NCI-H1105 treated with DMSO at 0.1 percent for 48 hours (cell line): ENCODE results near the gene C1QTNF1.

Experiments used
- DNase-seq: peaks from one replicate; lab custom pipeline; 2025; lab: John Stamatoyannopoulos, UW

Gene C1QTNF1

DNA sequence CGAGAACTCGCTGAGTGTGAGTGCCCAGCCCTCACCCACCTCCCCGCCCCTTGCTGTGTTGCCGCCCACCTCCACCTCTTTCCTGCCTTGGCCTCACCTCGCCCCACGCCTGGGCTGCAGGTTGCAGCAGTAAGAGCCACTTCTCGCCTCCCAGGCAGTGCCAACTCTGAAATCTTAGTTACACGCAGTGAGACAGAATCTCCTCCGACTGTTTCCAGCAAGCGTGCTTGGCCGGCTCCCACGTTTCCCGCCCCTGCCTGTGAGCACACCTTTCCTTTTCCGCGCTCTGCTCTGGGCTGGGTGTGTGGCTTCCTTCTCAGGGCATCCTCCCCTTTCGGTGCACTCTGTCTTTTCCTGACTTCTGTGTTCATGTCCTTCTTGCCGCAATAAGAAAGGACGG lies 56.4 kb downstream of the C1QTNF1 start:
- DNase-seq, result no peak

DNA sequence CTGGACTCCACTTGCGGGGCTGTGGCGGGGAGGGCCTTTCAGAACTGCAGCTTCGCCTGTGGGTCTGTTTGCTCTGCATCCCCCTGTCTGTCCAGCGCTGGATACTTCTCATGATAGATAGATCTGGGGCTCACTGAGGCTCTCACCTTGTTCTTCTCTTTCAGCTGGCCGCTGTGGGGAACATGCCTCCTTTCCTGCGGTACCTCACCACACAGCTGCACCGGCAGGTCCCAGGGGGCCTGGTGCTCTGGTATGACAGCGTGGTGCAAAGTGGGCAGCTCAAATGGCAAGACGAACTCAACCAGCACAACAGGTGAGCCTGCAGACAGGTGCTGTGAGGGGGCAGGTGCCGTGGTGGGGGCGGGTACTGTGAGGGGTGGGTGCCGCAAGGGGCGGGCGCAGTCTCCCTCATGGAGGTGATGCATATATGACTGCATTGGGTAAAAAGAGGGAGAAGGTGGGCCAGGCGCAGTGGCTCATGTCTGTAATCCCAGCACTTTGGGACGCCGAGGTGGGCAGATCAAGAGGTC lies 56.9 kb downstream of the C1QTNF1 start:
- DNase-seq, result no peak

DNA sequence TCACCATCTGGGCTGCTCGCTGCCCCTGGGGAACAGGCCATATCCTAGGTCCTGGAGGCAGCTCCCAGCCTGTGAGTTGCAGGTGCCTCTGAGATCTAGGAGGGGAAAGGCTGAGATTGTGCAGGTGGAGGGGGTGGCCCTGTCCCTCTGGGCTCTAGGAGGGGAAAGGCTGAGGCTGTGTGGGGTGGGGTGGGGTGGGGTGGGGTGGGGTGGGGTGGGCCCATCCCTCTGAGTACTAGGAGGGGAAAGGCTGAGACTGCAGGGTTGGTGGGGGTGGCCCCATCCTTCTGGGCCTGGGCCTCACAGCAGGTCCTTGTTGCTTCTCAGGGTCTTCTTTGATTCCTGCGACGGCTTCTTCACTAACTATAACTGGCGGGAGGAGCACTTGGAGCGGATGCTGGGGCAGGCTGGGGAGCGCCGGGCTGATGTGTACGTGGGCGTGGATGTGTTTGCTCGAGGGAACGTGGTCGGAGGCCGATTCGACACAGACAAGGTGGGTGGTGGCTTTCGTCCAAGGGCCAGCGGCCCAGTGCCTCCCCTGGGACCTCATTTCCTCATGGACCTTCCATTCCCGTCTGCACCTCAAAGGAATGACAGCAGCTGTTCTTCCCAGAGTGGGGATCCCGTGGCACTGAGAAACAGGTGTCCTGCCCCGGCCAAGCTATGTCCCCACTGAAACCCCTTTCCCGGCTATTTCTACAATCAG lies 57.8 kb downstream of the C1QTNF1 start:
- DNase-seq, result no peak

DNA sequence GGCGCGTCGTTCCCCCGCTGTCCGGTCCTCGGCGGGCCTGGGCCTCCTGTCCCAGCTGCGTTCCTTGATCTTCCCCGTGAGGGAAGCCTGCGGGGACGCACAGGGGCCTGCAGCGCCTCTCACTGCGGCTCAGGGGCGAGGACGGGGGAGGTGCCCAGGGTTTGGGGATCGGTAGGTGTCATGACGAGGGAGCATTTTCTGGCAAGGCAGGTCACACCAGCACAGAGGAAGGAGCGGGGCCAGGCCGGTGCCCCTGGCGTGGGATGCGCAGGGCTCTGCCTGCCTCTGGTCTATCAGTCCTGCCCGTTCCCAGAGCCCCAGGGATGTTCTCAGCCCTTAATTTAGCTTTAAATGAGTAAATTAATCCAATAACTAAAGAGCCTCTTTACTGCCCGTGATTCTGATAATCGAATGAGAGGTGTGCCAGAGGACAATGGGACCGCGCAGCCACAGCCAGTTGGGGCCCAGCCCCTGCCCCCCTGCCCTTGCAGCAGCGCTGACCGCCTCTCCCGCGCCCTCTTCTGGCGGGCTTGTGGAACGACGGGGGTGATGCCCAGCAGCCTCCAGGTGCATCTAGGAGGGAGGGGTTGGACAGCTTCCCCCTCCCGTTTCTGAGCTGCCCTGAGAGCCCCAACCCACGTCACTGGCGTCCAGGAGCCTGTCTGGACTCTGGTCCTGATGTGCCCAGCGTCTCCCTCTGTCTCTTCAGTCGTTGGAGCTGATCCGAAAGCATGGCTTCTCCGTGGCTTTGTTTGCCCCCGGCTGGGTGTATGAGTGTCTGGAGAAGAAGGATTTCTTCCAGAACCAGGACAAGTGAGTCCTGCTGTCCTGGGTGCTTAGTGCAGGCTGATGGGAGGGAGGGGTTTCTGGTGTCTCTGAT lies 58.6 kb downstream of the C1QTNF1 start:
- peak; percentile 11 for DNase-seq

DNA sequence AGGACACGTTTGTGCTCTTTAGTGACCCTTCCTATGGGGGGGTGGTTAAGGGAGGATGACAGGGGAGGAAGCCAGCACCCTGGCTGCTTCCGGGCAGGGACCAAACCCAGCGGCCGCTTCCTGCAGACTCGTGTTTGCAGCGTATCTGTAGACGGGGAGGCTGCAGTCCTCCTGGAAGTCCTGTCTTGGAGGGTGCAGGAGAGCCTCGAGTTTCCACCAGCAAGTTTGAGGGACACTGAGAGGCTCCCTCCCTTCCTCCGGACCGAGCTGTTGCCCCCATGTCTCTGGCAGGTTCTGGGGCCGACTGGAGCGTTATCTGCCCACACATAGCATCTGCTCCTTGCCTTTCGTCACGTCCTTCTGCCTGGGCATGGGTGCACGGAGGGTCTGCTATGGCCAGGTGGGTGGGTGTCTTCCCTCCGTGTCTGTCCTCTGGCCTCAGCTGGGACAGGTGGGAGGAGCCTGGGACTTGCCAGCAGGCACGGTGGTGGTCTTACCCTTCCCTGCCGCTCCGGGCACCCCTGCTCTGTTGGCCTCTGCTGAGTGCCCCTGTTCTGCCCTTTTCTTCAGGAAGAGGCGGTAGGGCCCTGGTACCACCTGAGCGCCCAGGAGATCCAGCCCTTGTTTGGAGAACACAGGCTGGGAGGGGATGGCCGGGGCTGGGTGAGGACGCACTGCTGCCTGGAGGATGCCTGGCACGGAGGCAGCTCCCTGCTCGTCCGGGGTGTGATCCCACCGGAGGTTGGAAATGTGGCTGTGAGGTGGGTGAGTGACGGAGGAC lies 59.4 kb downstream of the C1QTNF1 start:
- DNase-seq, result no peak

DNA sequence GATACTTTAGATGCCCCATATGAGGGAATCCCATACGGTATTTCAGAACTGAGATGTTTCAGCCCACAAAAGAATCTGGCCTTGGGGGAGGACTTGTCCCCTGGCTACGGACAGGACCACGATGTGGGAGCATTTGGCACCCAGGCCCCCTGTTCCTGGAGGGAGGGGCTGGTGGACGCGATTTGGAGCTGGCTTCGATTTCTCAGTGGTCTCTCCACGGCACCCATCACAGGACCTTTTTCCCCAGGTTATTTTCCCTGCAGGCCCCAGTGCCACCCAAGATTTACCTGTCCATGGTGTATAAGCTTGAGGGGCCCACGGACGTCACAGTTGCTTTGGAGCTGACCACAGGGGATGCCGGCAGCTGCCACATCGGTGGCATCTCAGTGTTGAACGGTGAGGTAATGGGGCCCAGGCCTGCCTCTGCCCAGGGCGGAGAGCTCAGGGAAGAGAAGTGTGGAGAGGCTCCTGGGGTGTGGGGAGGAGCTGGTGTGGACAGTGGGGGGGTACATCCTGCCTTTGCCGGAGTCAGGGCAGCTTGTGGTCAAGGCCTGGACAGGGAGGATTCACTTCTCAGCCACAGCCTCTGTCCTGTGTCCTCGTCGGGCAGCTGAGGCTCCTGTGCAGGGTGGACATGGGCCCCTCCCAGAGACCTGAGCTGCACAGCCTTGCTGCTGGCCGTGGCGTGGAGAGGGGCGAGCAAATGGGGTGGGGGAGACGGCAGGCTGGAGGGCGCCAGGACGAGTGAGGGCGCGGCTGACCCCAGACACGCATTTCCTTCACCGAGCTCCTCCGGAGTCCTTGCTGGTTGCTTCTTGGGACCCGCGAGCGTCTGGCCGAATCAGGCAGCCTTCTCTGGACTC lies 60.6 kb downstream of the C1QTNF1 start:
- no peak for DNase-seq

DNA sequence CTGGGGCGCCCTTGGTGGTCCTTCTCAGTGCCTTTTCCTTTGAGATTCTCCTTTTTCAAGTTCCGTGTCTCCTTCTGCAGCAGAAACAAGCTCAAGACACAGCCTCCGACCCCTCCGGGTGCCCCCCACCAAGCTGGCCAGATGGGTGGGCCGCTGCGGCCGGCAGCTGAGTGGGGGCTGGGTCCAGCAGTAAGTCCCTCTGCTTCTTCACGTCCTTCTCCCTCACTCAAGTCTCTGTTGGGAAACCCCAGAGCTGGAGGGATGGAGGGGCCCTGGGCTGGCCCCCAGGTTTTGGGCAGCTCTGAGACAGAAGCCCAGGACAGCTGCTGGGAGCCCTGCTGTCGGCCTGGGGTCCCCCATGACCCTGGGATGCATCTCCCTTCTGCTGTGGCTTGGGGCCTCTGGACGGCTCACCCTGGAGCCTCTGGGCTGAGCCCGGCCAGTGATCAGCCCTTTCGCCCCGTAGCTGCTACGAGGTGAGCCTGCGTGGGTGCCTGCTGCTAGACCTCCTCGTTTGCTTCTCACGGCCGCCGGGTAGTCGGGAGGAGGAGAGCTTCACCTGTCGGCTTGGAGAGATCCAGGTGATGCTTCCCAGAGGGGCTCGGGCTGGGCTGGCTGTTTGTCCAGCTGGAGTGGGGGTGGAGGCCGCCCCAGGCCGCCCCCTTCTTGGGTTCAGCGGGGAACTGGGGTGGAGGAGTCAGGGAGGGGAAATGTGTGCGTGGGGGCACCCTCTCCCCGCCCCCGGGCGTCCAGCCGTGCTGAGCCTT lies 61.4 kb downstream of the C1QTNF1 start:
- DNase-seq, result no peak

DNA sequence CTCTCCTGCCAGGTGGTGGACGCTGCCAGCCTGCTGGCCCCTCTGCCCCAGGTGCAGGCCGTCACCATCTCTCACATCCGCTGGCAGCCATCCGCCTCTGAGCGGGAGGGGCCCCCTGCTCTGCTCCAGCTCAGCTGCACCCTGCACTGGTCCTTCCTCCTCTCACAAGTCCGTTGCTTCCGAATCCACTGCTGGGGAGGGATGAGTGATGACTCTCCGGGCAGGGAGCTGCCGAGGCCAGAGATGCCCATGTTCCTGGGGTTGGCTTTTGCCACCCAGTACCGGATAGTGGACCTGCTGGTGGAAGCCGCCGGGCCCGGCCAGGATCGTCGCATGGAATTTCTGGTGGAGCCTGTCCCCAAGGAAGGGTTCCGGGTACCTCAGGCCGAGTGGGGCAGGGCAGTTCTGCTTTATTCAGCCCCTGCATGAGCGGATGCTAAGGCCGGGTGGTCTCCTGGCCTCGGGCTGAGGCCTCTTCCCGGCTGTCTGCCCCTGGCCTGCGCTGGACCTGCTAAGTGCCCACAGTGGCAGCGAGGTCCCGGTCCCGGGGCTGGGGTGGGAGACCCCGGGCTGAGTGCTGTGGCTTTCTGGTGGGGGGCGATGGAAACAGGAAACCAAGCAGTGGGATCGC lies 62.1 kb downstream of the C1QTNF1 start:
- DNase-seq, result no peak

DNA sequence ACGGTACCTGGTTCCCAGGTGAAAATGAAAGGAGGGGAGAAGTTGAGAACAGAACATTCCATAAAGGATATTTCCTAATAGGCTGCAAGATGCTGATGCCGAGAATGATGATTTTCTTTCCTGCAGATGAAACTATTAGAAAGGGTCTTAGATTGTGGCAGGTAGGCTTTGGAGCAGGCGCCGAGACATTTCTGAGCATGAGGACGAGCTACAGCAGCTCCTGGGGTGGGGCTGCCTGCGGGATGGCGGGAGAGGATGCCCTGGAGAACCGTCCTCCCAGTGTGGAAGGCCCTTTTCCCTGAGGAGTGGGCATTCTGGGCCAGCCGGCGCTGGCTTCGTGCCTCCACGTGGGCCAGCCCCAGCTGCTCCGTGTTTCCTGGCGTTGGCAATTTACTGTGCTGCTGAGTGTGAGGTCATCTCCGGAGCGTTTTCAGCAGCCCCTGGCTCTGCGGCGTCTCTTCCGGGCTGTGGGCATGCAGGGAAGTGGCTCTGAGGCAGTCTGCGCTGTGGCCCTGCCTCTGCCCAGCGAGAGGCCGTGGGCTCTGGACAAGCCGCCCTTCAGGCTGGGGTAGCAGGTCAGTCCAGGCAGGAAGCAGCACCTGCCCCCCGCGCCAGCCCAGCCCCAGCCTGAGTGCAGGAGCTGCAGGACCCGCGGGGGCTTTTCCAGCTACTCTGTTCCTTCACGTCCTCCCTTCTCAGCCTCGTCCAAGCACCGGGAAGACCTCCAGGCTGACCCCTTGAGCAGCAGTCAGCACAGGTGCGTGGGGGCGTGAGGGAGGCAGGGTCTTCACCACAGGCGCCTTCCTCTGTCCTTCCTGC lies 62.8 kb downstream of the C1QTNF1 start:
- DNase-seq, result no peak

DNA sequence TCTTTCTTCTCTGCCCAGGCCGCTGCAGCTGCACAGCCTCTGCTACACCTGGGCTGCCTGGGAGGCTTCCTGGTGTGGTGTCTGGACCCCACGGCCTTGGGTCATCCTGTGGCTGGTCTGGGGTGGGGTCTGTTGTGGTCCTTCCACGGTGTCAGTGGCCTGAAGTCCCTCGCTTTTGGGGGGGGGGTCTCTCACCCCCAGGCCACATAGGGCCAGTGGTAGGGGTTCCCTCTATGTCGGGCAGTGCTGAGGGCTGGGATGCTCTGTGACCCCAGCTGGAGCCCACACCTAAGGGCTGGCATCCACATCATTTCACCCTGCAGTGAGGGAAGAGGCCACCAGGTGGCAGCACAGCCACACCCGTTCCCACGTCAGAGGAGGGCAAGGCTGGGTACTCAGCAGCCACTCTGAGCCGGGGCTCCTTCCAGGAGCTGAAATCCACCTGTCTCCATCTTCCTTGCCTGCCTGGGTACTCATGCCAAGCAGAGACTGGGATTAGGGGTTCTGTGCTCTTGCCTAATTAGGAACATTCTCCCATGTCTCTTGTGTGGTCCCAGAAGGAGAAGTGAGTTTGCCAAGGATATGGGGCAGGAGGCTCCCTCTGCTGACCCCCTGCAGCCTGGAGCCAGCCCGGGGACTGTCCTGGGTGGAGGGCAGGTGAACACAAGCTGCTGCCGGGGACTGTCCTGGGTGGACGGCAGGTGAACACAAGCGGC lies 63.6 kb downstream of the C1QTNF1 start:
- DNase-seq, result peak; percentile 57

DNA sequence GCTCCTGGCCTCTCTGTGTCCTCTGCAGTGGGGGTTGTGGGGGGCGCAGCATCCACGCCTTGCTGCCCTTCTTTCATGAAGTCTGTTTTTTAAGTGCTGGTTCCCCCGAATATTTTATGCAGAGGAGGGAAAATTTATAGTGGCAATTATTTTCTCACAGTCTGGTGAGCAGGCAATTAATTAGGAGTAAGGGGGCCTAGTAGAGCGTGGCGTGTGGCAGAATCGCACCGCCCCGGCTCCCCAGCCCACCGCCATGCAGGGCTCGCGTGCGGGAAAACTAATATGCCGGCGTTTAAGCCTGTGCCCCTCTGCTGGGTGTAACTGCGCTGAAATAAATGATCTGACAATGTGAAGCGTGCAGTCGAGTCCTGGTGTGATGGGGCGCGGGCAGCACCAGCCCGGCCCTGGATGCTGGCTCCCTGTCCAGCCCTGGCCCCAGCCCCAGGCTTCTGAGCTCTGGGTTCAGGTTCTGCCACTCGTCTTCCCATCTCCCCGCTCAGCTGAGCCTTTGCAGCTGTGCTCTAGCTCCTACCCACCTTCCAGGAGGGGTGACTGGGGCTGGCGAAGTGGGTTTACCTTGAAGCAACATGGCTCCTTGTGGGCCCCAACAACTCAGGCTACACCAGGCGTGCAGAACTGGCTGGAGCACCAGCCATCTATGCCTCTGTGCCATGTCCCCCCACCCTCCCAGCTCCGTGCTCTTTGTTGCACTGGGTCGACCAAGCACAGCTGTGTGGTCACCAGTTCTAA lies 64.5 kb downstream of the C1QTNF1 start:
- DNase-seq, result no peak

DNA sequence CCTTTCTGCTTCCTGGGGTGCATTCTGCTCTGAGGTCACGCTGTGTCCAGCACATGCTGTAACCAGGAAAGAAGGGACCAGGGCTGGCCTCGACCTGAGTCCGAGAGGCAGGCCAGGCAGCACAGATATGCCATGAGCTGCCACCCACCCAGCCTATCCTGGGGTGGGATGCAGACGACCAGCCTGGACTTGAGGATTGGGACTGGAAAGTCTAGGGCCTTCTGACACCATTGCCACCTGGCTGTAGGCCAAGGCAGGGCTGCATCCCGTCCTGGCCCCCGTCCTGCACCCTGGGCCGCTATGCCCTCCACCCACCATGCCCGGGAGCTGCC lies 65.0 kb downstream of the C1QTNF1 start:
- DNase-seq, result no peak

DNA sequence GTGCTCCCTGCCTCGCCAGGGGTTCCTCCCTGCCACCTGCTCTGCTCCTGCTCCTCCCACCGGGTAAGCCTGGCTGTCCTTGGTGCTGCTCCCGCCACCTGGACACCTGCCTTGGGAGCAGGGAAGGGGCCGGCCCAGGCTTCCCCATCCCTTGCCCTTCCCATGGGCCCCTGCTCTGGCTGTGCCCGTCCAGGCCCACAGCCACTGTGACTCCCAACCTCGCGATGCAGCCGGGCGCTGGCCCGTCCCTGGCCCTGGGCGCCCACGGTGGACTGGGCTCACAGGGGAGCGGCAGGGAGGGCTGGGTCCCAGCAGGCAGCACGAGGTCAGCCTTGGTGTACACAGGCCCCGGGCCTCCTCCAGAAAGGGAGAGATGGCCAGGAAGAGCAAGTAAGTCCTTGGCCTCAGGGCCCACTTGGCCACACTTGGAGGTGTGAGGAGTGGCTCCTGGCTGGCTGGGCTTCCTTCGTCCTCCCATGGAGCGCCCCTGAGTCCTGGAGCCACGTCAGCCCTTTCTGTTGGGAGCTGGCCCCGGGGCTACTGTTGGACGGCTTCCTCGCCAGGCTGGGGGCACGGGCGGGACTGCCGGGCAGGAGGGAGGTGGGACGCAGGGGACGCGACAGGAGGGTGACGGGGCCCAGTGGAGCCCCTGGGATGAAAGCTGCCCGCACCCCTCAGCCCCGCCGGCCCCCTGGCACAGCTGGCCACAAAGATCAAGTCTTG lies 65.9 kb downstream of the C1QTNF1 start:
- no peak for DNase-seq

DNA sequence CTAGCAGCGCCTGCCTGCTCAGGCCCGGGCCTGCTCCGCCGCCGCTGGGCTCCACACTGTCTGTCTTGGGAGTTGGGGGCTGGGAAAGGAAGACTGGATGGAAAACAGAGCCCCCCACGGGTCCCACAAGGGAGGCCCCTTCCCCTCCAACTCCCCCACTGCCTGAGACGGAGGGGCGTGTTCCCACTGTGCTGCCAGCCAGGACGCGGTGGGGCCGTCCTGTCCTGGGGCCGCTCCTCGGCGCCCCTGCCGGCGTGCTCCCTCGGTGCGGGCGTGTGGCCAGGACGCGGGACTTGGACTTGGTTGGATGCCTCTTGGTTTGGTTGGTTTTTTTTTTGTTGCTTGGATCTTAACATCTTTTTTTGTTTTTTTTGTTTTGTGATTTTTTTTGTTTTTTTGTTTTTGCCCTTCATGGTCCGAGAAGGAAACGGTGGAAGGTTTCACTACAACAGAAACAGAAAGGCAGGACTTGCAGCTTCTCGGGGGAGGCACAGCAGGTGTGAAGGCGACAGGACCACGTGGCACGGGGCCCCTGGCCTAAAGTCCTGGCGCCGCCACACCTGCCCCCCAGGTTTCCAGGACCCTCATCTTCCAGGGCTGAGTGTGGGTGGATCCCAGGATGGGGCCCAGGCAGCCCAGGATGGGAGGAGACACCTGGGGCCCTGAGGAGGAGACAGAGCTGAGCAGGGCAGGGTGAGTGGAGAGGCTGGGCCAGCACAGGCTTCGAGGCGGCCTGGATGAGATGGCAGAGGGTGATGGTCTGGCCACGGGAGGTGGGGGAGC lies 66.7 kb downstream of the C1QTNF1 start:
- no peak for DNase-seq

DNA sequence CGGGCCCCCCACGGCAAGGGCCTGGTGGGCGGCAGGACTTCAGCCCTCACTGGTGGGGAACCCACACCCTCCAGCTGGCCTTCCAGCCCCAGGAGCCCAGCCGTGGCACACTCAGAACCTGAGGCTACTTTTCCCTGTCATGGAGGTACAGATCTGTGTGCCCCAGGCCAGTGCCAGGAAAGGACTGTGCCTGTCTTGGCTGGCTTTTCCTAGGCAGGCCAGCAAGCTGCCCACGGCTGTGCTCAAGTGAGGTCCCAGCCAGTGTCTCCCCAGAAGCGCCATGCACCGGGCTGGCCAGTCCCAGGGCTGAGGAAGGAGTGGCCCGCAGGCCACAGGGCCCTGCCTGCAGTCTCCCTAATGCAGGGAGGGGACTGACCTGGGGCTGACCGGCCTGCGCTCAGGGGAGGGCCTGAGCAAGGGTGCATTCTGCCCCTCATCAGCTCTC lies 67.3 kb downstream of the C1QTNF1 start:
- no peak for DNase-seq

DNA sequence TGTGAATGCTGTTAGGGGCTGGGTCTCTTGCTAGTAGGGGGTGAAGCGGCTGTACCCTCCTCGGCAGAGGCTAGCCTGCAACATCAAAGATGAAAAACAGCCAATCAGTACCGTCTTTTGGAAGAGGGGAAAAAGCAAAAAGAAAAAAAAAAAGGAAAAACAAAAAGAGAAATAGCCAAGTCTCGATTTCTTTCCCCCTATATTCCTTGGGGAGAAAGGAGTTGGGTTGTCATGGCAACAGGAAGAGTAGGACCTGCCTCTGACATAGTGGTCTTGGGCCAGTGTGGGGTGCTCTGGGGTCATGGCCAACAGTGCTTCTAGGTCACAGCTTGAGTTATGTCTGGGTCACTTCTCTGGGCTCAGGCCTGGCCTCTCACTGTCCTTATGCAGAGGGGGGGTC lies 68.6 kb downstream of the C1QTNF1 start:
- DNase-seq, result no peak
